GM18520 (cell line): ENCODE data around the gene CABP7.
"Not testable (repeated sequence)": the region's sequence is repeated elsewhere in the genome, so short reads cannot be mapped to it uniquely, and the experiment has no call there.

Experiments
- ATAC-seq: cut with Tn5 transposase; IDR thresholded peaks from one replicate; pipeline ENCODE4 v1.9.1; 2021; ENCODE audit not compliant: unreplicated experiment

The CABP7 gene

DNA sequence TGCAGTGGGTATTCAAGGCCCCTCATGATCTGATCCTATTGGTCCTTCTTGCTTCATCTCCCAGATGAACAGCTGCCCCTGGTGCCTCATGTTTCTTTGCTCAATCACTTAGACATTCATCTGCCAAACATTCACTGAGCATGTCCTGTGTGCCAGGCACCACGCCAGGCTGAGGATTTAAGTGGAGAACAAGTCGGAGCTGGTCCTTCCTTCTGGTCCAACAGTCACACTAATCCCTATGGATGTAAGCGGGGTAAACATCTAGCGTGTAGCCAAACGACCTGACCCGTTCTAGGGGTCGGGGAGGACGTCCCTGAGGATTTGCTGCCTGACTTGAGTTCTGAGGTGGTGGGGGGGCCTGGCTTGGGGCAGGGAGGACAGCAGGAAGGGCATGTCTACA lies 25.1 kb downstream of the CABP7 start:
- ATAC-seq: no peak

DNA sequence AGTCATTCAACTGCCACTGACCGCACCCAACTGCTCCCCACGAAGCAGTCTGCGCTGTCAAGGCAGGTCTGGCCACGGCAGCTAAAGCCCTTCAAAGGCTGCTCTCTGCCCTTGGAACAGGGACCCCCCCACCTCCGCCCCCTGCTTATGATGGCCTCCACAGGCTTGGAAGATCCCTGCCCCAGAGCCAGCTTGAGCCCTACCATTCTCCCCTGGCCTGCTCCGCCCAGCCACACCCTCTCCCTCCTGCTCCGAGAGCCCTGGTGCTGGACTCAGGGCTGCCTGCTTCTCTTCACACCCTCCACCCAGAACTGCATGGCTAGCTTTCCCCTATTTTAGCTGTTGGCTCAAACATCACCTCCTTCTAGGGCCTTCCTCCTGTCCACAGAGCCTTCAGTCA lies 28.0 kb downstream of the CABP7 start:
- ATAC-seq: no peak

DNA sequence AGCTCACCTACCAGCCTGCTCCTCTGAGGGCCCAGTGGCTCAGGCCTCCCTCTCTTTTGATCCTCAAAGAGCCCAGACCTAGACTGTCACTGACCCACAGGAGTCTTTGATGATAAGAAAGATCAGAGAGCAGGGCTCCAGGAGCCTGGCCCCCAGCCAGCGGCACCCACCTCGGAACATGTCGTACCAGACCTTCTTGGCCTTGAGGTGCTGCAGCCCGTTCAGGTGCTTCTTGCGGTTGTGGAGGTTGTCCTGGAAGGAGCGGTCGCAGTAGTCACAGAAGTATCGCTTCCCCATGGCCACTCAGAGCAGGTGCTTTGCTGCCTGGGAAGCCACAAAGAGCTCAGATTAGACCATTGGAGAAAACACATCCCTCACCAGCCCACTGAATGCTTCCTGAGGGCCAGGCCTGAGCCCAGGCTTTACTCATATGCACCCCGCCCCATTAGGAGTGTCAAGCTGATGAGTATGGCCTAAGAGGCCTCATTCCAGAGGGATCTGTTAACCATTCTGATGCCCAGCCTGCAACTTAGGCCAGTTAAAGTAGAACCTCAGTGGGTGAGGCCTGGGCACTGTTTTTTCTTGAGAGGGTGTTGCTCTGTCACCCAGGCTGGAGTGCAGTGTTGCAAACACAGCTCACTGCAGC lies 28.6 kb downstream of the CABP7 start:
- no peak for ATAC-seq

DNA sequence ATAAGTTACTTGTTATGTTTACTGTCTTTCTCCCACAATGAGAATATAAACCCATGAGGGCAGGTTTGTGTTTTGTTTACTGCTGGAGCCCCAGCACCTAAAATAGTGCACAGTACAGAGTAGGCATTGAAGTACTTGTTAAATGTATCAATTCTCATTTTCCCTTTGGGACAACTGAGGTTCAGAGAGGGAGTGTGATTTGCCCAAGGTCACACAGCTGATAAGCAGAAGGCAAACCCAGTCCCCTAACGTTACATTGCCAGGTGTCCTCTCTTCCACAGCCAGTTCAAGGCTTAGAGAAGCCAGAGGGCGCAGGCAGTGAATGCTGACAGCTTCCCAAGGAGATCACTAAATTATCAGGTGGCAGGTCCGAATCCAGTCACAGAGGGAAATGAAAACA lies 30.2 kb downstream of the CABP7 start:
- ATAC-seq: no peak

DNA sequence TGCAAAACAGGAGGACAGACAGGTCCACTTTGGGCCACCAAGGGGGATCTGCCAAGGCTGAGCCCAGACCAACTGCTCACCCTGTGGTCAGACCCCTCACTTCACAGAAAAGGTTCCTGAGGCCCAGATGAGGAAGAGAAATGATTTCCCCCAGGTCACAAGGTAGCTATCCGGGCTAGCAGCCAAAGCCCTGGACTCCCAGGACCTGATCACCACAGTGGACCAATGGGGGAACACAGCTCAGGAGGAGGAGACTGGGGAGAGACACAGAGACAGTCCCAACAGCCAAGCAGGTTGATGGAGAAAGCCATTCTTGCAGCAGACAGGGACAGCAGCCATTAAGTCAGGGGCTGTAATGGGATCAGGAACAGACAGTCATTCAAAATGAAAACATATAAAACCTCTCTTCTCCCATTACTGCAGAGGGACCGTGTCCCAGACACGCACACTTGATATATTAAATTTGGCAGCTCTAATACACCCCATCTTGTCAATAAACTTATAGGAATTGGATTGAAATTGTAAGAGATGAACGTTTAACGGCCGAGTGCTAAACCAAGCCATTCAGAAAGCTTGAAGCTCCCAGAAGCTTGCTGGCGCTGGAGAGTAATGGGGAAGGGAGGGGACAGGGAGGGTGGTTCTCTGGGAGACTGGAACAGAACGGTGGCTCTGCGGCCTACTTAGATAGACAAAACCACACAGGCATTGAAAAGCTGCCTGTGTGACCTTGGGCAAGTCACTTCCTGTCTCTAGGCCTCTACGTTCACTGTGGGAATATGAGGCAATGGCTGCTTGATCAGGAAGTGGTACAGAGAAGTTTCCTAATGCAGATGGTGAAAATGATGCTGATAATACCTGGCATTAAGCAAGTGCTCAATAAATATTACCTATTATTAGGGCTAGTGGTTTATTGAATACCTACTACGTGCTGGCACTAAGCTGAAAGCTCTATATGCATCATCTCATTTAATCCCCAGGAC lies 31.0 kb downstream of the CABP7 start:
- ATAC-seq: no peak

DNA sequence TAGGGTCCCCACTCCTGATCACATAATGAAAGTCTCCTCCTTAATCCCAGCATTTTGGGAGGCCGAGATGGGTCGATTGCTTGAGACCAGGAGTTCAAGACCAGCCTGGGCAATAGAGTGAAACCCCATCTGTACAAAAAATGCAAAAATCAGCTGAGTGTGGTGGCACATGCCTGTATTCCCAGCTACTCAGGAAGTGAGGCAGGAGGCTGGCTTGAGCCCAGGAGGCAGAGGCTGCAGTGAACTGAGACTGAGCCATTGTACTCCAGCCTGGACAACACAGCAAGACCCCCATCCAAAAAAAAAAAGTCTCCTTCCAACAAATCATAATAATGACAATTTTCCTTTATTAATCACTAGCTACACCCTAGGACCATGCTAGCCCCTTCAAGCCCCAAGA lies 31.9 kb downstream of the CABP7 start:
- no peak for ATAC-seq

DNA sequence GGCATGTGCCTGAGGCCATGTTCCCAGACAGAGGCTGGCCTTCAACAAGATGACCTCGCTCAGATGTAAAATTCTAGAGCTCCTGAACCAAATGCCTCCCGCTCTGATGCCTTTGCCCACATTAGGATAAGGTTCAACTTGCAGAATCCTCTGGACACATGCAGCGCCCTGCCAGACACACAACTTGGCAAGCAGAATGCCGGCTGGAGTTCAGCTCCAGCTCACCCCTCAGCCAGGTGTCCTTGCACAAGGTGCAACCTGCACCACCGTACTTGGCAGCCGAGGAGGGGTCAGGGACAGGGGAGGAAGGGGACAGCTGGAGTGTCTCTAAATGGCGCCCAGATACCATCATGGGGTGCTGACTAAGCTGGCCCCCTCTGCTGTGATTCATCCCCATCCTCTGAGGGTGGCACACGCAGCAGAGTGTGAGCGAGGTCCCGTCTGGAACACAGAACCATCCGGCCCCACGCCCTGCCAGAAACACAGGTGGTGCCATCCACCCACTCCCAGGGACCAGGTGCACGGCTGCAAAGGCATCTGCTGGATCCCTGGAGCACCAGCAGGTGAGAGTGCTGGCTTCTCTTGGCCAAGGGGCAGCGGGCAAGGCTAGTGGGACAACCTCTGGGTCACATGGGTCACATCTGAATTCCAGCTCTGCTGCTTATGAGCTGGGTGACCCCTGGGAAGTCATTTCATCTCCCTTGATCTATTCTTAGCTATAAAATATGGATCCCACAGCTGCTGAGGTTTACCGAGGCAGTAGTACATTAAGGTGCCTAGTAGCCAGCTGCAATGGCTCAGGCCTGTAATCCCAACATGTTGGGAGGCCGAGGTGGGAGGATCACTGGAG lies 34.2 kb downstream of the CABP7 start:
- ATAC-seq: no peak

DNA sequence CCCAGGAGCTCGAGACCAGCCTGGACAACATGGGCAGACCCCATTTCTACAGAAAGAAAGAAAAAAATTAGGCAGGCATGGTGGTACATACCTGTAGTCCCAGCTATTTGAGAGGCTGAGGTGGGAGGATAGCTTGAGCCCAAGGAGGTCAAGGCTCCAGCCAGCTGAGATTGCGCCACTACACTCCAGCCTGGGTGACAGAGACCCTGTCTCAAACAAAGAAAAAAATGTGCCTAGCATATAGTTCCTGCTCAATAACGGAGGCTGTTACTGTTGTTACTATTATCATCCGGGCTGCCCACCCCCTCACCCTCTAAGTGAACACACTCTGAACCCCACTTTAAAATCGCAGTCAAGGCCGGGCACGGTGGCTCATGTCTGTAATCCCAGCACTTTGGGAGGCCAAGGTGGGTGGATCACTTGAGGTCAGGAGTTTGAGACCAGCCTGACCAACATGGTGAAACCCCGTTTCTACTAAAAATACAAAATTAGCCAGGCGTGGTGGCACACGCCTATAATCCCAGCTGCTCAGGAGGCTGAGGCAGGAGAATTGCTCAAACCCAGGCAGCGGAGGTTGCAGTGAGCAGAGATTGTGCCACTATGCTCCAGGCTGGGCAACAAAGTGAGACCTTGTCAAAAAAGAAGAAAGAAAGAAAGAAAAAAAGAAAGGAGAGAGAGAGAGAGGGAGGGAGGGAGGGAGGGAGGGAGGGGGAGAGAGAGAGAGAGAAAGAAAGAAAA lies 35.0 kb downstream of the CABP7 start:
- ATAC-seq: not testable (repeated sequence)

DNA sequence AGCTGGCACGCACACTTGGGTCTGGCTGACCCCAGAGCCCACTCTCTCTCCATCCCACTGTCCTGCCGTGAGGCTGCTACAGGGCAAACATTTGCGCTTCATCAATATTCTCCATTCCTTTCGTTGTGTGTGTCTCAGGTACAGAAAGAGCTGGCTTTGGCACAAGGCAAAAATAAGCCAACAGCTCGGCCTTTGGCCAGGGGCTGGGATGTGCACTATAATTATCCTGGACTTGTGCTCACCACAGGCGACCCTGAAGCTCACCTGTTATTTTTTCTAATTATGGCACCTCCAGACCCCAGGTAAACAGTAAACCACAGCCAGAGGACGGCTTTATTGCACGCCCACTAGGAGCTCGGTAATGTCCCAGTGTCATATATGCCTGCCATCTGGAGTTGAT lies 36.1 kb downstream of the CABP7 start:
- ATAC-seq: no peak

DNA sequence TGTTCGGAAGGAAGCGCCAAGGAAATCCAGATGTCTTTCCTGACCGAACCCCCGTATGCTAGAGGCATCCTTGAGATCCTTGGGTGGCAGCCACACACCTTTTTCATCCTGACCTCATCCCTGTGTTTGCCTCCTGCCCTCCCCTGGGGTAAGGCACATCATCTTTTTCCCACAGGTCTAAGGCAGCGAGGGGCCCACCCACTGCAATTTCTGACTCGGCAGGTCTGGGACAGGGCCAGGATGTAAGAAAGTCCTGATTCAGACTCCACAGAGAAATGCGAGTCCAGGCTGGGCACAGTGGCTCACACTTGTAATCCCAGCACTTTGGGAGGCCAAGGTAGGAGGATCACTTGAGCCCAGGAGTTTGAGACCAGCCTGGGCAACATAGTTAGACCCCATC lies 36.5 kb downstream of the CABP7 start:
- no peak for ATAC-seq

DNA sequence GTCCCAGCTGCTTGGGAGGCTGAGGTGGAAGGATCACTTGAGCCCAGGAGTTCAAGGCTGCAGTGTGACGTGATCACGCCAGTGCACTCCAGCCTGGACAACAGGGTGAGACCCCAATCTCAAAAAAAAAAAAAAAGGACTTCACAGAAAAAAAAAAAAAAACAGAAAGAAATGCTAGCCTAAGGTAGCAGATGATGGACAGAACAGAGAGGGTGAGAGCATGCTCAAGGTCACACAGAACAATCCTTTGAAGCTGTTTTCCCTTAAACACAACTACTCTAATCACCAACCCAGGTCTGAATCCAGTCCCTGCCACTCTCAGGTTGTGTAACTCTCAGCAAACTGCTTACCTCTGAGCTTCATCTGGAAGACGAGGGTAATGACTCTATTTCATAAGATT lies 37.3 kb downstream of the CABP7 start:
- ATAC-seq: no peak

DNA sequence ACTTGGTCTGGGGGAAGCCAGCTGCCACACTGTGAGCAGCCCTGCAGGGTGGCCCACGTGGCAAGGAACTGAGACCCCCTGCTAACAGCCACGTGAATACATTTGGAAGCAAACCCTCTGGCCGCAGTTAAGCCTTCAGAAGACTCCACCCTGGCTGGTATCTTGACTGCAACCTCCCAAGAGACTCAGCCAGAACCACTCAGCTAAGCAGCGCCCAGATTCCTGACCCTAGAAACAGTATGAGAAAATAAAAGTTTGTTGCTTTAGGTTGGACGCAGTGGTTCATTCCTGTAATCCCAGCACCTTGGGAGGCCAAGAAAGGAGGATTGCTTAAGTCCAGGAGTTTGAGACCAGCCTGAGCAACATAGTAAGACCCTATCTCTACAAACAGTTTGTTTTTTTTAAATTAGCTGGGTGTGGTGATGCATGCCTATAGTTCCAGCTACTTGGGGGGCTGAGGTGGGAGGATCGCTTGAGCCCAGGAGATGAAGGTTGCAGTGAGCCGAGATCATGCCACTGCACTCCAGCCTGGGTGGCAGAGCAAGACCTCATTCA lies 38.3 kb downstream of the CABP7 start:
- ATAC-seq: no peak

DNA sequence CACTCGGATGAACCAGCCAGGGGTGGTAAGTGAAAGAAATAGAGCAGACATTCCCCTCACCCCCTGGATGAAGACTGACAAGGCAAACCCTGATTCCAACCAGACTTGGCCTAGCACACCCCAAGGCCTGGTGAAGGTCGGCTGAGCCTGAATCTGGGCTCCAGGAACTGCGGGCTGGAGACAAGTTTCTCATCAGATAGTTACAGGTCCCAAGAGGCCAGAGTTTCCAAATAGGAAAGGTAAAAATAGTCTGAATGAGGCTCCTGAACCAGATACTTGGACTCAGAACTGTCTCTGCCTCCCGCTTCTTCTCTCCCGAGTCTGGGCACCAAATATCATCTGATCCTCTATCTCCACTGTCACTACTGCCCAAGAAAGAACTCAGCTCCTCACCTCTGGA lies 39.2 kb downstream of the CABP7 start:
- ATAC-seq: no peak

DNA sequence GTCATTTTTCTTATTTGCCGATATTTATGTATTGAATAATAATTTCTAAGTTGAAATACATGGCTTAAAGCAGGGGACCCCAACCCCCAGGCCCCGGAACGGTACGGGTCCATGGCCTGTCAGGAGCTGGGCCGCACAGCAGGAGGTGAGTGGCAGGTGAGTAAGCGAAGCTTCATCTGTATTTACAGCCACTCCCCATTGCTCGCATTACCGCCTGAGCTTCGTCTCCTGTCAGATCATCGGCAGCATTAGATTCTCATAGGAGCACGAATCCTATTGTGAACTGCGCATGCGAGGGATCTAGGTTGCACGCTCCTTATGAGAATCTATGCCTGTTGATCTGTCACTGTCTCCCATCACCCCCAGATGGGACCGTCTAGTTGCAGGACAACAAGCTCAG lies 42.5 kb downstream of the CABP7 start:
- ATAC-seq: no peak

DNA sequence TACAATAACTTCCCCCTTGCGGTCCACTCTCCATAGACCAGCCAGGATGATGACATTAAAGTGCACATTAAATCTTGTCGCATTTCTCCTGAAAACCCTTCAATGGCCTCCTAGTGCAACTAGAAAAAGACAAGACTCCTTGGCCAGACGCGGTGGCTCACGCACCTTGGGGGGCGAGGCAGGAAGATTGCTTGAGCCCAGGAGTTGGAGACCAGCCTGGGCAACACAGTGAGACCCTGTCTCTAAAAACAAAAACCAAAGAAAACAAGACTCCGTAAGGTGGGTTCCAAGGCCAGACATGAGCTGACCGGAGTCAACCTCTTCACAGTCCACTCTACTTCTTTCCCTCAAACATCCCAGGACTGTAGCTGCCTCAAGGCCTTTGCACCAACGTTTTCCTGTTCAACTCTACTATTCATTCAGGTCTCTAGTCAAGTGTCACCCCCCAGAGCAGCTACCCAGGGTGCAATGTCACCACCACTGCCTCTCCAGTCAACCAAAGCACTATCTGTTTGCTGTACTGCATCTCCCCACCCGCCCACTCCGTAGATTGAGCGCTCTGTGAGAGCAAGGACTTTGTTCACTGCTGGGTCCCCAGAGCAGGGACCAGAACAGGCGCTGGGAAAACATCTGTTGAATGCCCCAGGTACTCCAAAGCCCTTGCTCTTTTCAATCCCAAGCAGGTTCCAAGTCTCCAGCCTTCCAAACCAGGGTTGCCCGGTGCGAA lies 46.3 kb downstream of the CABP7 start:
- peak; percentile 3 for ATAC-seq

DNA sequence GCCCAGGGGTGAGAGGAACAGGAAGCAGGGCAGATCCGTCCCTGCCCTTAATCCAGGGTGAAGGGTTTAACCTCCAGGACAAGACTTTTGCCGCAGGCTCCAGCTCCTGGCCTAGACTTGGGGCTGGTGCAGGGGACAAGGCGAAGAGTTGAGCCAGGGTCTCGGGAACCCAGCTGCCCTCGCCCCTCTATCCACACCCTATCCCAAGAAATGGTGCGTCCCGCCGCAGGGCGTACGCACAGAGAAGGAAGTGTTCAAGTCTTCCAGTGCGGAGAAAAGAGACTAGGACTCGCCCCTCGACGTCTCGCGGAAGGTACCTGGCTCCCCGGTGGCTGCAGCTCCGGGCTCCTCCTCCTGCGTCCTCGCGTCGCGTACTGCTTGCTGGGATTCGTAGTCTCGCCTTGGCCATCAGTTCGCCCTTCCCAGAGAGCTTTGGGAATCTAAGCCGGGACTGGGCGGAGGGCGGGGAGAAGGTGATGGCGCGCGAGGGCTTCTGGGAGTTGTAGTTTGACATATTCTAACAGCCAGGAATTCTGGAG lies 46.9 kb downstream of the CABP7 start, which contains the start of gene ZMAT5:
TSS of gene ZMAT5 (minus strand) at position 376 of the 539 bp plus-strand sequence. CDS start 18,463 bp downstream, outside the sequence.
- ATAC-seq: peak; percentile 80

DNA sequence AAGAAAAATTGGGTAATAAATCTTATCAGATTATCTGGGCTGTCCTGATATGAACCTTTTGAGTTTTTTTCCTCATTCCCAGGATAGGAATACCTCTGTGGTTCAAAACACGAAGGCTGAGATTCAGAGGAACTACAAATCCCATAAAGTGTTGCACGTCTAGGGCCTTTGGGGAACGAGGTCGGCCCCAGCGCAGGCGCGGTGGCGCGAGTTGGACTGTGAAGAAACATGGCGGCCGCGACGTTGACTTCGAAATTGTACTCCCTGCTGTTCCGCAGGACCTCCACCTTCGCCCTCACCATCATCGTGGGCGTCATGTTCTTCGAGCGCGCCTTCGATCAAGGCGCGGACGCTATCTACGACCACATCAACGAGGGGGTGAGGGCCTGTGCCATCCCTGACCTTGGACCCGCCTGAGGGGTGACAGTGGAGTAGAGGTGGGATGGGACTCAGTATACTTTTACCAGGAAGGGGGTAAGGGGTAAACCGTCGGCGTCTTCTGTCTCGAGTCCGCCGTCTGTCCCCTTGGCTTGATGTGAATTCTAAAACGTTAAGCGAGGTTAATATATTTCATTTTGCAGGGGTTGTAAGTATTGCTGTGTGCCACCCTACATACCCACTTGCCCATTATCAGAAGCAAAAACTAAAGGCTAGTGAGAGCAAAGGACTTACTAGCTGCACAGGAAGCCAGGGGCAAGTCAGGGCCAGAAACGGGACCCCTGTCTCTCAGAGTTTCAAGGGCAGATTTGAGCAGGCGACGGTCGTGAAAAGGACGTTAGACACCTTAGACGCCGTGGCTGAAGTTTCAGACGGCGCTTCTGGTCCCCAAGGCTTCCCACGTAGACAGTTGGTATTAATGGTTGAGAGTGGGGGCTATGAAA lies 47.6 kb downstream of the CABP7 start, which contains the start of gene UQCR10:
TSS of gene UQCR10 (plus strand) at position 199 of the 881 bp plus-strand sequence. CDS start at position 229, 30 bp downstream.
- ATAC-seq: peak; percentile 41

DNA sequence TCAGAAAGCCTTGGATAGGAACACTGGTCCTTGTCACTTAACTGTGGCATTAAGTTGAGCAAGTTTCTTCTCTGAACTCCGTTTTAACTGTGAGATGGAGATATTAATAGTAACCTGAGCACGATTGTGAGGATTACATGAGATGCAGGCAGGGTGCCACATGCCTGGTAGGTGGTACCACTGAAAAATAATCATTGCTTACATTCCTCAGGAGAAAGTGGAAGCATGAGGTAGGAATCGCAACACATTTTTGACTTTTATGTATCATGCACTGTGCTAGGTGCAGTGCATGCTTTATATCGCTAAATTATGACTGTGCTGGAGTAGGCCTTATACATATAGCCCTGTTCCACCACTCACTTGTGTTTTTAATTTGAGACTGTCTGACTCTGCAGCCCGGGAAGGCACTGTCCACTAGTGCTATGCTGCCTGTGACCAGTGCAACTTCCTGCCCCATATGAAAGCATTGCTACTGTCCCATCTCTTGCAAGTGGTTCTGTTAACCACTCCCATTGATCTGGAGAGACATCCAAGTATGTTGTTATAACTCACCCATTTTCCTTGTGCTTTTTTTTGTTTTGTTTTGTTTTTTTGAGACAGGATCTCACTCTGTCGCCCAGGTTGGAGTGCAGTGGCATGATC lies 48.4 kb downstream of the CABP7 start:
- no peak for ATAC-seq
